ENCODE data around the gene SERPINF2.
A peak's percentile ranks its signal among the peaks of the same experiment; 100 is the strongest.
"Not testable (repeated sequence)": the region's sequence is repeated elsewhere in the genome, so short reads cannot be mapped to it uniquely, and the experiment has no call there.

Gene SERPINF2

GRCh38 chr17:1762233-1762900 is 19.7 kb downstream of the SERPINF2 start:
- no peak for DNase-seq (ENCODE audit: low read depth in 1 of 2, low spot score in 1 of 2)

- DNase-seq (ENCODE audit: low read depth in 1 of 2, low spot score in 1 of 2) = no peak
Measured at GRCh38 chr17:1762901-1763898, 20.5 kb downstream of the SERPINF2 start.

- peak in 1 of 2 donors; percentile 39 for DNase-seq (ENCODE audit: low read depth in 1 of 2, low spot score in 1 of 2)
Measured at GRCh38 chr17:1764284-1764683, 21.6 kb downstream of the SERPINF2 start.

- not testable (repeated sequence) for DNase-seq (ENCODE audit: low read depth in 1 of 2, low spot score in 1 of 2)
Measured at GRCh38 chr17:1764705-1765104, 22.0 kb downstream of the SERPINF2 start.

GRCh38 chr17:1765576-1765975 is 22.9 kb downstream of the SERPINF2 start:
- no peak for DNase-seq (ENCODE audit: low read depth in 1 of 2, low spot score in 1 of 2)

GRCh38 chr17:1766382-1767135 is 23.9 kb downstream of the SERPINF2 start:
- DNase-seq (ENCODE audit: low read depth in 1 of 2, low spot score in 1 of 2) = no peak

- DNase-seq (ENCODE audit: low read depth in 1 of 2, low spot score in 1 of 2) = no peak
Measured at GRCh38 chr17:1767358-1767757, 24.7 kb downstream of the SERPINF2 start.

- DNase-seq (ENCODE audit: low read depth in 1 of 2, low spot score in 1 of 2) = no peak
Measured at GRCh38 chr17:1769822-1770477, 27.3 kb downstream of the SERPINF2 start.

GRCh38 chr17:1773000-1773695 is 30.5 kb downstream of the SERPINF2 start:
- DNase-seq (ENCODE audit: low read depth in 1 of 2, low spot score in 1 of 2) = not testable (repeated sequence)

- DNase-seq (ENCODE audit: low read depth in 1 of 2, low spot score in 1 of 2) = no peak
Measured at GRCh38 chr17:1773696-1774181, 31.1 kb downstream of the SERPINF2 start.

GRCh38 chr17:1774390-1775176 is 31.9 kb downstream of the SERPINF2 start:
- DNase-seq (ENCODE audit: low read depth in 1 of 2, low spot score in 1 of 2) = no peak

- no peak for DNase-seq (ENCODE audit: low read depth in 1 of 2, low spot score in 1 of 2)
Measured at GRCh38 chr17:1776328-1776727, 33.7 kb downstream of the SERPINF2 start.

GRCh38 chr17:1776857-1777256 is 34.2 kb downstream of the SERPINF2 start:
- no peak for DNase-seq (ENCODE audit: low read depth in 1 of 2, low spot score in 1 of 2)

GRCh38 chr17:1779571-1780131 is 37.0 kb downstream of the SERPINF2 start:
- no peak for DNase-seq (ENCODE audit: low read depth in 1 of 2, low spot score in 1 of 2)

GRCh38 chr17:1782171-1782567 is 39.5 kb downstream of the SERPINF2 start:
- DNase-seq (ENCODE audit: low read depth in 1 of 2, low spot score in 1 of 2) = no peak

- no peak for DNase-seq (ENCODE audit: low read depth in 1 of 2, low spot score in 1 of 2)
Measured at GRCh38 chr17:1783271-1783670, 40.6 kb downstream of the SERPINF2 start.

- DNase-seq (ENCODE audit: low read depth in 1 of 2, low spot score in 1 of 2) = no peak
Measured at GRCh38 chr17:1783834-1784611, 41.4 kb downstream of the SERPINF2 start.

- no peak for DNase-seq (ENCODE audit: low read depth in 1 of 2, low spot score in 1 of 2)
Measured at GRCh38 chr17:1785930-1786329, 43.3 kb downstream of the SERPINF2 start.
